ENCODE results near the gene LIN7B.

LIN7B gene

GRCh38 chr19:49113762-49114629, at the start of gene LIN7B:
Gene LIN7B, plus strand, starts transcription at chr19:49114370. Its CDS starts 35 bp downstream, at chr19:49114405.
- DNase-seq (ENCODE audit: low spot score) = peak; percentile 98
- peak; percentile 75 for TF ChIP-seq CTCF (IDR thresholded peaks at IDR 0.05; ENCODE audit: extremely low read depth, missing control alignments)

- no peak for TF ChIP-seq CTCF (IDR thresholded peaks at IDR 0.05; ENCODE audit: extremely low read depth, missing control alignments)
- peak; percentile 49 for DNase-seq (ENCODE audit: low spot score)
Observed at GRCh38 chr19:49064768-49065611, 49.2 kb upstream of the LIN7B start, which contains the start of gene NTF4. Gene NTF4, minus strand, starts transcription at chr19:49064818. Its CDS starts 2,821 bp downstream, at chr19:49061997.

GRCh38 chr19:49065905-49066512, 48.2 kb upstream of the LIN7B start:
- TF ChIP-seq CTCF (IDR thresholded peaks at IDR 0.05; ENCODE audit: extremely low read depth, missing control alignments) = no peak
- peak; percentile 22 for DNase-seq (ENCODE audit: low spot score)

- peak; percentile 22 for DNase-seq (ENCODE audit: low spot score)
- TF ChIP-seq CTCF (IDR thresholded peaks at IDR 0.05; ENCODE audit: extremely low read depth, missing control alignments) = no peak
Observed at GRCh38 chr19:49067554-49067953, 46.6 kb upstream of the LIN7B start.

- peak; percentile 1 for DNase-seq (ENCODE audit: low spot score)
- TF ChIP-seq CTCF (IDR thresholded peaks at IDR 0.05; ENCODE audit: extremely low read depth, missing control alignments) = no peak
Observed at GRCh38 chr19:49069026-49069425, 45.1 kb upstream of the LIN7B start.

GRCh38 chr19:49070416-49070815, 43.8 kb upstream of the LIN7B start:
- peak; percentile 13 for DNase-seq (ENCODE audit: low spot score)
- no peak for TF ChIP-seq CTCF (IDR thresholded peaks at IDR 0.05; ENCODE audit: extremely low read depth, missing control alignments)

Data from GM20000 (cell line).